NCI-H2171 treated with DMSO at 0.1 percent for 48 hours (cell line): ENCODE measurements around the gene ZSCAN18.
"Not testable (repeated sequence)": the region's sequence is repeated elsewhere in the genome, so short reads cannot be mapped to it uniquely, and the experiment has no call there.

Source experiments
- DNase-seq: peaks from one replicate; lab custom pipeline; 2025; lab: John Stamatoyannopoulos, UW

ZSCAN18 gene

GRCh38 chr19:58097781-58098681 lies at the start of gene ZSCAN18:
ZSCAN18 (minus strand) TSS chr19:58098231; CDS start chr19:58090267, 7,964 bp downstream.
- DNase-seq = peak; percentile 95

- not testable (repeated sequence) for DNase-seq
These were observed 49.4 kb upstream of the ZSCAN18 start for GRCh38 chr19:58147475-58147874.

- no peak for DNase-seq
These were observed 47.8 kb upstream of the ZSCAN18 start for GRCh38 chr19:58145849-58146248.

GRCh38 chr19:58134244-58134643 lies 36.2 kb upstream of the ZSCAN18 start:
- no peak for DNase-seq

GRCh38 chr19:58129284-58129683 lies 31.3 kb upstream of the ZSCAN18 start:
- DNase-seq = no peak

GRCh38 chr19:58128041-58128685 lies 30.1 kb upstream of the ZSCAN18 start:
- DNase-seq = no peak

GRCh38 chr19:58123354-58123753 lies 25.3 kb upstream of the ZSCAN18 start:
- DNase-seq = no peak

GRCh38 chr19:58118979-58119733 lies 21.1 kb upstream of the ZSCAN18 start:
- no peak for DNase-seq

- no peak for DNase-seq
These were observed 20.0 kb upstream of the ZSCAN18 start for GRCh38 chr19:58117841-58118575.

- no peak for DNase-seq
These were observed 10.5 kb upstream of the ZSCAN18 start for GRCh38 chr19:58108546-58108817.

GRCh38 chr19:58107778-58108545 lies 9.9 kb upstream of the ZSCAN18 start:
- no peak for DNase-seq

- DNase-seq = no peak
These were observed 609 bp upstream of the ZSCAN18 start for GRCh38 chr19:58098682-58098998.

GRCh38 chr19:58097349-58097748 lies 682 bp downstream of the ZSCAN18 start:
- no peak for DNase-seq

- DNase-seq = no peak
These were observed 1.1 kb downstream of the ZSCAN18 start for GRCh38 chr19:58096884-58097283.

GRCh38 chr19:58095328-58095727 lies 2.7 kb downstream of the ZSCAN18 start:
- DNase-seq = no peak

- DNase-seq = no peak
These were observed 5.0 kb downstream of the ZSCAN18 start for GRCh38 chr19:58093071-58093470.

GRCh38 chr19:58091251-58091995 lies 6.6 kb downstream of the ZSCAN18 start:
- DNase-seq = no peak

GRCh38 chr19:58089846-58090245 lies 8.2 kb downstream of the ZSCAN18 start:
- DNase-seq = no peak

GRCh38 chr19:58088521-58089052 lies 9.4 kb downstream of the ZSCAN18 start:
- no peak for DNase-seq
